ENCODE results near the gene UPF1.
"Not testable (repeated sequence)": the region's sequence is repeated elsewhere in the genome, so short reads cannot be mapped to it uniquely, and the experiment has no call there.

Gene UPF1

GRCh38 chr19:18804139-18804601 is 27.6 kb upstream of the UPF1 start:
- Mint-ChIP-seq H3K36me3 (ENCODE audit: insufficient read depth) (no peaks in the 10 kb centered on the region), H3K27me3 (peaks cover 12% of the 10 kb centered on the region), H3K27ac (ENCODE audit: low read depth) (no peak overlapping the region), H3K9me3 (no peaks in the 10 kb centered on the region), H3K4me3 (no peak overlapping the region), H3K4me1 (no peaks in the 10 kb centered on the region)
- ATAC-seq (replicated peaks; ENCODE audit: extremely low read depth, poor library complexity, severe bottlenecking) (no peak), DNase-seq (ENCODE audit: low spot score in 2 of 2) (no peak)

GRCh38 chr19:18804643-18805042 is 27.1 kb upstream of the UPF1 start:
- peaks cover 17% of the 10 kb centered on the region for H3K27me3 Mint-ChIP-seq
- no peaks in the 10 kb centered on the region for H3K9me3 Mint-ChIP-seq
- peaks cover 4% of the 10 kb centered on the region for H3K4me1 Mint-ChIP-seq
- H3K4me3 Mint-ChIP-seq, result no peak overlapping the region
- DNase-seq (ENCODE audit: low spot score in 2 of 2) (no peak), ATAC-seq (replicated peaks; ENCODE audit: extremely low read depth, poor library complexity, severe bottlenecking) (no peak)
- H3K27ac Mint-ChIP-seq (ENCODE audit: low read depth), result no peak overlapping the region
- no peaks in the 10 kb centered on the region for H3K36me3 Mint-ChIP-seq (ENCODE audit: insufficient read depth)

DNA sequence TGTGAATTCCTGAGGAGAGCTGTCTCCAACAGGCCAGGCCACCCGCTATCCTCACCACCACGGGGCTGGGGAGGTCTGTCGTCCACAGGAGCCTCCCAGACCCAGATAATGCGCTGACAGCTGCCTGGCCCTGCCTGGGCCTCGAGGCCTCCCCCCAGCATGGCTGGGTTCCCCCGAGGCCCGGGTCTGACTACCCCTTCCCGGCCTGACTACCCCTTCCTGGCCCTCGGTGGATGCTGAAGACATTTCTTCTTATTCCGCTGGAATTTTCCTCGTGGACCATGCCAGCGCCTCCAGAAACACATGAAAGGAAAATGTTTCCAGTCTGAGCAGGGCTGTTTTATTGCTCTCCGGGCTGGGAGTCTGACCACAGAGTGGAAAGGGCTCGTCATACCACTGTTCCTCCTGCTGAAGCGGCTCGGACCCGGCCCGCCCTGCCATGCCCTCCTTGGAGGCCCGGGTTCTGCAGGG is 23.9 kb upstream of the UPF1 start:
- H3K4me3 Mint-ChIP-seq, result no peak overlapping the region
- no peak for DNase-seq (ENCODE audit: low spot score in 2 of 2)
- H3K27ac Mint-ChIP-seq (ENCODE audit: low read depth), result no peak overlapping the region
- H3K27me3 Mint-ChIP-seq, result peaks cover 29% of the 10 kb centered on the region
- no peaks in the 10 kb centered on the region for H3K36me3 Mint-ChIP-seq (ENCODE audit: insufficient read depth)
- H3K4me1 Mint-ChIP-seq, result peaks cover 6% of the 10 kb centered on the region
- no peaks in the 10 kb centered on the region for H3K9me3 Mint-ChIP-seq
- no peak for ATAC-seq (replicated peaks; ENCODE audit: extremely low read depth, poor library complexity, severe bottlenecking)

DNA sequence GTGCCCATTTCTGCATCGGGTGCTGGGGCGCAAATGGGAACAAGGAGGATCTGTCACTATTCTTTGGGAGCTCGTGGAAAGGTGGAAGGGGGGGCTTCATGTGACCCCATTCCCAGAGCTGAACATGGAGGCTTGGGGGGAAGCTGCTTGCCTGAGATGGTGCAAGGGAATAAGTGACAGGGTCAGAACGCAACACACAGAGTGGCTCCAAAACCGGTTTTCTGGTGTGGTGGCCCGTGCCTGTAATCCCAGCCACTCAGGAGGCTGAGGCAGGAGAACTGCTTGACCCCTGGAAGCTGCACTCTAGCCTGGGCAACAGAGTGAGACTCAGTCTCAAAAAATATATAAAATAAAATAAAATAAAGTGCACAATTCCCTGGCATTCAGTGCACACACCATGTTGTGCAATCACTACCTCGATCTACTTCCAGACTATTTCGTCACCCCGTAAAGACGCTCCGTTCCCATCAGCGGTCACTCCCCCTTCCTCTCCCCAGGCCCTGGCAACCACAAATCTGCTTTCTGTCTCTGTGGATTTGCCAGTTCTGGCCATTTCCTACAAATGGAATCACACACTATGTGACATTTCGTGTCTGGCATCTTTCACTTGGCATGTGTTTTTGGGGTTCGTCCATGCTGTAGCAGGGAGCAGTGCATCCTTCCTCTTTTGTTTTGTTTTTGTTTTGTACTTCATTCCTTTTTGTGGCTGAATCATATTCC is 22.4 kb upstream of the UPF1 start:
- Mint-ChIP-seq H3K4me3 (no peak overlapping the region), H3K4me1 (peaks cover 6% of the 10 kb centered on the region), H3K9me3 (no peaks in the 10 kb centered on the region), H3K27me3 (peaks cover 19% of the 10 kb centered on the region), H3K36me3 (ENCODE audit: insufficient read depth) (no peaks in the 10 kb centered on the region), H3K27ac (ENCODE audit: low read depth) (no peak overlapping the region)
- DNase-seq (ENCODE audit: low spot score in 2 of 2) (no peak), ATAC-seq (replicated peaks; ENCODE audit: extremely low read depth, poor library complexity, severe bottlenecking) (no peak)

DNA sequence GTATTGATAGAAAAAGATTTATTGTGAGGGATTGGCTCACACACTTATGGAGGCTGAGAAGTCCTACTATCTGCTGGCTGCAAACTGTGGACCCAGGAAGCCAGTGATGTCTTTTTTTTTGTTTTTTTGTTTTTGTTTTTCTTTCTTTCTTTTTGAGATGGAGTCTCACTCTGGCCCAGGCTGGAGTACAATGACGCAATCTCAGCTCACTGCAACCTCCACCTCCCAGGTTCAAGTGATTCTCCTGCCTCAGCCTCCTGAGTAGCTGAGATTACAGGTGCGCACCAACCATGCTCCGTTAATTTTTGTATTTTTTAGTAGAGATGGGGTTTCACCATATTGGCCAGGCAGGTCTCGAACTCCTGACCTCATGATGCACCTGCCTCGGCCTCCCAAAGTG is 20.1 kb upstream of the UPF1 start:
- H3K27ac Mint-ChIP-seq (ENCODE audit: low read depth); H3K4me1 Mint-ChIP-seq; H3K9me3 Mint-ChIP-seq; DNase-seq (ENCODE audit: low spot score in 2 of 2); H3K36me3 Mint-ChIP-seq (ENCODE audit: insufficient read depth); H3K4me3 Mint-ChIP-seq; ATAC-seq (replicated peaks; ENCODE audit: extremely low read depth, poor library complexity, severe bottlenecking): not testable (repeated sequence)
- H3K27me3 Mint-ChIP-seq, result peaks cover 19% of the 10 kb centered on the region

DNA sequence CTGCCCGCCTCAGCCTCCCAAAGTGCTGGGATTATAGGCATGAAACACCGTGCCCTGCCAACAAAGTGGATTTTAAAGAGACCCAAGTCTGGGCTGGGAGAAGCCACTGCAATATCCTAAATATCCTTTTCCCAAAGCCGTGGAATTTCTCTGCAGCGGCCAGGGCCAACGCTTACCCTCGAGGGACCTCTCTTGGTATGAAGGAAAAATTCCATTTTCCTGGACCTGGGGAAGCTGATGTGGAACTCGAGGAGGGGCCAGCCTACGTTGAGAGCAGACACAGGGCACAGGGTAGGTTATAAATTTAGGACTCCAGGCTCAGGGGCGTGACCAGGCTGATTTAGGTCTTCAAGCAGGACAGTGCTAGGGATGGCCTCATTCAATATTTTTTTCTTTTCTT is 17.7 kb upstream of the UPF1 start:
- no peak overlapping the region for H3K4me3 Mint-ChIP-seq
- peaks cover 6% of the 10 kb centered on the region for H3K4me1 Mint-ChIP-seq
- DNase-seq (ENCODE audit: low spot score in 2 of 2), result no peak
- H3K27me3 Mint-ChIP-seq, result peaks cover 18% of the 10 kb centered on the region
- ATAC-seq (replicated peaks; ENCODE audit: extremely low read depth, poor library complexity, severe bottlenecking), result no peak
- H3K36me3 Mint-ChIP-seq (ENCODE audit: insufficient read depth), result no peaks in the 10 kb centered on the region
- no peak overlapping the region for H3K27ac Mint-ChIP-seq (ENCODE audit: low read depth)
- no peaks in the 10 kb centered on the region for H3K9me3 Mint-ChIP-seq

GRCh38 chr19:18815673-18816072 is 16.1 kb upstream of the UPF1 start:
- Mint-ChIP-seq H3K4me3 (no peak overlapping the region), H3K27me3 (peaks cover 8% of the 10 kb centered on the region), H3K27ac (ENCODE audit: low read depth) (no peak overlapping the region), H3K36me3 (ENCODE audit: insufficient read depth) (no peaks in the 10 kb centered on the region), H3K4me1 (no peaks in the 10 kb centered on the region), H3K9me3 (no peaks in the 10 kb centered on the region)
- ATAC-seq (replicated peaks; ENCODE audit: extremely low read depth, poor library complexity, severe bottlenecking) (no peak), DNase-seq (ENCODE audit: low spot score in 2 of 2) (no peak)

GRCh38 chr19:18816645-18817044 is 15.1 kb upstream of the UPF1 start:
- H3K4me3 Mint-ChIP-seq; H3K4me1 Mint-ChIP-seq; H3K36me3 Mint-ChIP-seq (ENCODE audit: insufficient read depth); H3K9me3 Mint-ChIP-seq; DNase-seq (ENCODE audit: low spot score in 2 of 2); ATAC-seq (replicated peaks; ENCODE audit: extremely low read depth, poor library complexity, severe bottlenecking); H3K27me3 Mint-ChIP-seq; H3K27ac Mint-ChIP-seq (ENCODE audit: low read depth): not testable (repeated sequence)

DNA sequence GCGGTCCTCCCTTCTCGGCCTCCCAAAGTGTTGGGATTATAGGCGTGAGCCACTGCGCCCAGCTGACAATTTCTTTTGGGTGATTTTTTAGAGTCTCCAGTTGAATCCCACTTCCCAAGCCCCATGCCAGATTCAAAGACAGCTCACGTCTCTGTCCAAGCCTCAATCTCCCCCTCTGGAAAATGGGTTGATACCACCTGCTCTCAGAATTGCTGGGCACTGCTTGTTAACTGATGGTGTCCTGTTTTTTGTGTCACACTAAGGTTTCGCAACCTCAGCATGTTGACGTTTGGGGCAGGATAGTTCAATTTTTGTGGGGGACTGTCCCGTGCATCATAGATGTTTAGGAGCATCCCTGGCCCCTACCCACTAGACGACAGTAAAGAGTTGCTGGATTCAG is 14.2 kb upstream of the UPF1 start:
- Mint-ChIP-seq H3K36me3 (ENCODE audit: insufficient read depth) (no peaks in the 10 kb centered on the region), H3K9me3 (no peaks in the 10 kb centered on the region), H3K27me3 (no peaks in the 10 kb centered on the region), H3K27ac (ENCODE audit: low read depth) (no peak overlapping the region), H3K4me1 (no peaks in the 10 kb centered on the region), H3K4me3 (no peak overlapping the region)
- ATAC-seq (replicated peaks; ENCODE audit: extremely low read depth, poor library complexity, severe bottlenecking) (no peak), DNase-seq (ENCODE audit: low spot score in 2 of 2) (no peak)

DNA sequence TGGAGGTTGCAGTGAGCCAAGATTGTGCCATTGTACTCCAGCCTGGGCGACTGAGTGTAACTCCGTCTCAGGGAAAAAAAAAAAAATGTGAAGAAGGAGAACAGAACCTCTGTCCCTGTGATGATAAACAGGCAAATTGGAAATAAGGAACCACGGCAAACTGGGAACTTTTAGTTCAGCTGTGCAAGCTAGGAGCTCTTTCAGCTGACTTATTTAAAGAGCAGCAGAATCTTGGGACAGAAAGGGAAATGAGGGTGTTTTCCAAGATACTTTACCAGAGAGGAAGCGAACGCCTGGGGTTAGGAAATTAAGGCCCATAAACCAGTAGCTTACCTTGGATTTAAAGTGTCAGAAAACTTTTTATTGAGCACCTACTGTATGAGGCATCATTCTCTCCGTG is 3.0 kb upstream of the UPF1 start:
- DNase-seq (ENCODE audit: low spot score in 2 of 2) (no peak), ATAC-seq (replicated peaks; ENCODE audit: extremely low read depth, poor library complexity, severe bottlenecking) (no peak)
- Mint-ChIP-seq H3K4me1 (peaks cover 13% of the 10 kb centered on the region), H3K27me3 (peaks cover 11% of the 10 kb centered on the region), H3K9me3 (no peaks in the 10 kb centered on the region), H3K36me3 (ENCODE audit: insufficient read depth) (peaks cover 9% of the 10 kb centered on the region), H3K27ac (ENCODE audit: low read depth) (no peak overlapping the region), H3K4me3 (no peak overlapping the region)

DNA sequence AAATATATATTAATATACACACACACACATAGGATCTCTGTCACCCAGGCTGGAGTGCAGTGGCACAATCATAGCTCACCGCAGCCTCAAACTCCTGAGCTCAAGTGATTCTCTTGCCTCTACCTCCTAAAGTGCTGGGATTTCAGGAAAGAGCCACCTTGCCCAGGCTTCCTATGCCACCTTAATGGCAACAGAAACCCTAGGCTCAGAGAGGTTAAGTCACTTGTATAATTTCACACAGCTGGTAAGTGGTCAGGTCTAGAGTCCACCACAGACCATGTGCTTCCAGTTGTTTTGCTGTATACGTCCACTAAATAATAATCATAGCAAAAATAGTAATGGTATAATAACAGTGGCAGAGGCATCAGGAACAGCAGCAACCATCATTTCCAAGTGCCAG is 1.3 kb upstream of the UPF1 start:
- Mint-ChIP-seq H3K27ac (ENCODE audit: low read depth) (no peak overlapping the region), H3K36me3 (ENCODE audit: insufficient read depth) (peaks cover 18% of the 10 kb centered on the region), H3K4me3 (no peak overlapping the region), H3K9me3 (no peaks in the 10 kb centered on the region), H3K27me3 (peaks cover 11% of the 10 kb centered on the region), H3K4me1 (peaks cover 28% of the 10 kb centered on the region)
- DNase-seq (ENCODE audit: low spot score in 2 of 2) (no peak), ATAC-seq (replicated peaks; ENCODE audit: extremely low read depth, poor library complexity, severe bottlenecking) (no peak)

DNA sequence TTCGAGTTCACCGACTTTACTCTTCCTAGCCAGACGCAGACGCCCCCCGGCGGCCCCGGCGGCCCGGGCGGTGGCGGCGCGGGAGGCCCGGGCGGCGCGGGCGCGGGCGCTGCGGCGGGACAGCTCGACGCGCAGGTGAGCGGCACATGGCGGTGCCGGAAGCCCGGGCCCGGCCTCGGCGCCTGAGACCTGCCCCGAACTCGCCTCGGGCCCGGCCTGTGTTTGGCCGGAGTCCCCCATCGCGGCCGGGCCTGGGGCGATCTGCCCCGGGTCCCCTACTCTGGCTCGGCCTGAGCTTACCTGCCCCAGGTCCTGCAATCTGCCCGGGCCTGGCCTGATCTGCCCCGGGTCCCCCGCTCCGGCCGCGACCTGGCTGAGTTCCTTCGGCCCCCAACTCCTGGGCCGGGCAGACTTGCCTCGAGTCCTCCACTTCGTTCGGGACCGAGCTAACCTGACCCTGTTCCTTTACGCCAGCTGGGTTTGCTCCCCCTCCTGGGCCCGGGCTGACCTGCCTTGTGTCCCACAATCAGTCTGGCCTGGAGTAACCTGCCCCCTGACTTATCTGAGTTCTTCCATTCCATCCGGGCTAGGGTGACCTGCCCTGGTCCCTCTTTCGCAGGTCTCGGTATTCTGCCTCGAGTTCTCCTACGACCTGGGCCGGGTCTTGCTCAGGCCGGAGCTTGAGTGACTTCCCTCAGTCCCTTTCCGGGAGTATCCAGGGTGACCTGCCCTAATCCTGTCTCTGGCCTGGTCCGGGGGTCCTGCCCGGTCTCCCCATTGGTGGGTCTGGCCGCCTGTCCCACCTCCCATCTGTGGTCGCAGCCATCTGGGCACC is 764 bp downstream of the UPF1 start:
- H3K4me1 Mint-ChIP-seq, result peaks cover 45% of the 10 kb centered on the region
- peak; percentile 48 for ATAC-seq (replicated peaks; ENCODE audit: extremely low read depth, poor library complexity, severe bottlenecking)

GRCh38 chr19:18833141-18833476 is 1.4 kb downstream of the UPF1 start:
- Mint-ChIP-seq H3K9me3 (no peaks in the 10 kb centered on the region), H3K27me3 (peaks cover under 1% of the 10 kb centered on the region), H3K36me3 (ENCODE audit: insufficient read depth) (peaks cover 35% of the 10 kb centered on the region), H3K4me1 (peaks cover 51% of the 10 kb centered on the region), H3K4me3 (peak overlapping the region; percentile 95), H3K27ac (ENCODE audit: low read depth) (peak overlapping the region; percentile 90)
- no peak for ATAC-seq (replicated peaks; ENCODE audit: extremely low read depth, poor library complexity, severe bottlenecking)
- DNase-seq (ENCODE audit: low spot score in 2 of 2), result no peak

More for the DNA sequence above, 764 bp downstream of the UPF1 start:
- H3K4me3 Mint-ChIP-seq, result peak overlapping the region; percentile 95
- peaks cover 31% of the 10 kb centered on the region for H3K36me3 Mint-ChIP-seq (ENCODE audit: insufficient read depth)
- no peak for DNase-seq (ENCODE audit: low spot score in 2 of 2)
- H3K9me3 Mint-ChIP-seq, result no peaks in the 10 kb centered on the region
- H3K27ac Mint-ChIP-seq (ENCODE audit: low read depth), result peak overlapping the region; percentile 90
- H3K27me3 Mint-ChIP-seq, result peaks cover 7% of the 10 kb centered on the region

Measured in central memory CD8-positive, alpha-beta T cell (primary cell).